H1 (cell line): Measurements from ENCODE around the gene RPIA. TPM values are rescaled to one million over a fixed set of nuclear protein-coding genes. Genes with fewer than 3 reads are reported as not detected.

ENCODE experiments used
- CTCF ChIA-PET: fragments of 300-600 bp; sonication (Branson Sonifier 250); formaldehyde crosslinking; loops from one replicate; lab custom pipeline; 2021; ENCODE audit not compliant: partially characterized antibody; lab: Charles Lee
- POLR2A ChIA-PET: fragments of 300-600 bp; sonication (Branson Sonifier 250); formaldehyde crosslinking; loops from one replicate; lab custom pipeline; 2021; ENCODE audit warnings: inconsistent platforms; ENCODE audit not compliant: partially characterized antibody; lab: Charles Lee
- DNase-seq, 2 experiments: peaks; one replicate each; pipeline versions ENCODE4 v3.0.0 to v3.0.0-alpha.2; 2010 to 2022; ENCODE audit warnings: low spot score in 2 of 2, low read depth in 1 of 2, mixed read lengths in 1 of 2
- FAIRE-seq: peaks from 2 replicates; lab custom pipeline; 2011; peaks lifted over from hg19 to GRCh38; lab: Jason Lieb, UNC
- H2AFZ ChIP-seq: 2 replicates; pipeline ENCODE4 v1.8.1; 2012; ENCODE audit warnings: low read length, inconsistent platforms
- H2AK5ac ChIP-seq: 2 replicates; pipeline ENCODE4 v1.6.1; 2013; ENCODE audit warnings: low read depth, low read length
- H2BK120ac ChIP-seq: replicated peaks from 2 replicates; pipeline ENCODE3; 2013; ENCODE audit warnings: low read depth, low read length, inconsistent platforms
- H2BK12ac ChIP-seq: 2 replicates; pipeline ENCODE4 v1.6.1; 2013; ENCODE audit warnings: low read depth, low read length
- H2BK15ac ChIP-seq: 2 replicates; pipeline ENCODE4 v1.6.1; 2013; ENCODE audit warnings: low read length
- H2BK20ac ChIP-seq: 2 replicates; pipeline ENCODE4 v1.6.1; 2013; ENCODE audit warnings: low read length
- H2BK5ac ChIP-seq: 2 replicates; pipeline ENCODE4 v1.6.1; 2013; ENCODE audit warnings: low read depth, low read length
- H3K14ac ChIP-seq: 2 replicates; pipeline ENCODE4 v1.6.1; 2013; ENCODE audit warnings: inconsistent platforms; ENCODE audit not compliant: insufficient read length
- H3K18ac ChIP-seq: 2 replicates; pipeline ENCODE4 v1.6.1; 2013; ENCODE audit warnings: low read length; ENCODE audit errors: extremely low read depth
- H3K23ac ChIP-seq: 2 replicates; pipeline ENCODE4 v1.6.1; 2013; ENCODE audit warnings: inconsistent platforms; ENCODE audit not compliant: insufficient read length
- H3K23me2 ChIP-seq: 2 replicates; pipeline ENCODE4 v1.6.1; 2013; ENCODE audit warnings: low read depth, low read length
- H3K27ac ChIP-seq: 2 replicates; pipeline ENCODE4 v1.6.1; 2011; ENCODE audit warnings: low read depth, low read length, inconsistent platforms
- H3K27me3 ChIP-seq, 4 experiments: replicated peaks in 1 of 4; 1 replicate in 1 of 4; 2 replicates in 3 of 4; pipeline versions ENCODE4 v1.6.1 to v1.8.1; 2011 to 2013; ENCODE audit warnings: low read length in 3 of 4, mild to moderate bottlenecking in 3 of 4, inconsistent platforms in 2 of 4, mixed read lengths in 2 of 4, moderate library complexity in 1 of 4; ENCODE audit not compliant: control insufficient read depth in 3 of 4, insufficient read depth in 3 of 4; ENCODE audit errors: extremely low read depth in 1 of 4
- H3K36me3 ChIP-seq, 4 experiments: 2 replicates each; pipeline versions ENCODE4 v1.6.1 to v1.8.1; 2011 to 2013; ENCODE audit warnings: mild to moderate bottlenecking in 4 of 4, low read length in 3 of 4, moderate library complexity in 2 of 4, control low read depth in 1 of 4, inconsistent platforms in 1 of 4; ENCODE audit not compliant: insufficient read depth in 4 of 4, control insufficient read depth in 2 of 4
- H3K4ac ChIP-seq: replicated peaks from 2 replicates; pipeline ENCODE3; 2013; ENCODE audit warnings: low read length, low read depth, mixed read lengths, inconsistent platforms; ENCODE audit not compliant: insufficient read length
- H3K4me1 ChIP-seq, 4 experiments: replicated peaks in 1 of 4; 1 replicate in 1 of 4; 2 replicates in 3 of 4; pipeline versions ENCODE4 v1.6.1 to v1.8.1; 2011 to 2013; ENCODE audit warnings: low read length in 3 of 4, inconsistent platforms in 2 of 4, mixed read lengths in 1 of 4; ENCODE audit not compliant: insufficient read depth in 4 of 4, control insufficient read depth in 3 of 4
- H3K4me2 ChIP-seq, 2 experiments: 2 replicates each; pipeline versions ENCODE4 v1.6.1 to v1.8.1; 2011 to 2013; ENCODE audit warnings: low read depth in 2 of 2, low read length in 2 of 2, control low read depth in 1 of 2, inconsistent platforms in 1 of 2, mild to moderate bottlenecking in 1 of 2; ENCODE audit not compliant: insufficient read depth in 1 of 2
- H3K4me3 ChIP-seq, 4 experiments: fragments of 200-600, 300-600 bp in 1 of 4; sonication (generic), shearing (Covaris generic), sonication (Bioruptor Twin) in 1 of 4; 2 replicates each; pipeline versions ENCODE4 v1.5.1 to v1.8.1; 2011 to 2016; ENCODE audit warnings: low read length in 4 of 4, low read depth in 3 of 4, control low read depth in 2 of 4, inconsistent platforms in 2 of 4, mild to moderate bottlenecking in 2 of 4, mixed read lengths in 1 of 4, moderate library complexity in 1 of 4; ENCODE audit not compliant: insufficient read depth in 2 of 4; ENCODE audit errors: extremely low read depth in 1 of 4
- H3K56ac ChIP-seq: replicated peaks from 2 replicates; pipeline ENCODE3; 2013; ENCODE audit warnings: low read depth, mild to moderate bottlenecking, mixed read lengths, low read length, inconsistent platforms; ENCODE audit not compliant: insufficient read length
- H3K79me1 ChIP-seq: 2 replicates; pipeline ENCODE4 v1.6.1; 2013; ENCODE audit warnings: low read depth, low read length, control low read depth
- H3K79me2 ChIP-seq, 2 experiments: 2 replicates each; pipeline versions ENCODE4 v1.6.1 to v1.8.1; 2012 to 2013; ENCODE audit warnings: low read length in 2 of 2, mild to moderate bottlenecking in 2 of 2, inconsistent platforms in 1 of 2; ENCODE audit not compliant: insufficient read depth in 2 of 2, control insufficient read depth in 1 of 2
- H3K9ac ChIP-seq, 4 experiments: replicated peaks in 1 of 4; 1 replicate in 1 of 4; 2 replicates in 3 of 4; pipeline versions ENCODE4 v1.6.1 to v1.8.1; 2011 to 2013; ENCODE audit warnings: low read depth in 3 of 4, low read length in 3 of 4, control low read depth in 2 of 4, mild to moderate bottlenecking in 2 of 4, moderate library complexity in 2 of 4, inconsistent platforms in 1 of 4; ENCODE audit errors: extremely low read depth in 1 of 4
- H3K9me3 ChIP-seq, 2 experiments: 2 replicates each; pipeline versions ENCODE4 v1.6.1 to v1.8.1; 2012 to 2013; ENCODE audit warnings: mild to moderate bottlenecking in 2 of 2, moderate library complexity in 2 of 2, control low read depth in 1 of 2, inconsistent platforms in 1 of 2, low read depth in 1 of 2, low read length in 1 of 2, mixed read lengths in 1 of 2; ENCODE audit not compliant: insufficient read depth in 2 of 2
- H4K20me1 ChIP-seq, 2 experiments: replicated peaks in 1 of 2; 2 replicates each; pipeline versions ENCODE3 to v1.8.1; 2011 to 2013; ENCODE audit warnings: inconsistent platforms in 2 of 2, low read length in 2 of 2, mild to moderate bottlenecking in 1 of 2; ENCODE audit not compliant: insufficient read depth in 2 of 2, control insufficient read depth in 1 of 2
- H4K5ac ChIP-seq: 2 replicates; pipeline ENCODE4 v1.6.1; 2013; ENCODE audit warnings: low read length, low read depth, mixed read lengths, inconsistent platforms; ENCODE audit not compliant: insufficient read length
- H4K8ac ChIP-seq: 2 replicates; pipeline ENCODE4 v1.8.0; 2013; ENCODE audit warnings: mild to moderate bottlenecking, moderate library complexity, low read length, inconsistent platforms; ENCODE audit not compliant: insufficient read depth; ENCODE audit errors: extremely low read depth
- H4K91ac ChIP-seq: replicated peaks from 2 replicates; pipeline ENCODE3; 2013; ENCODE audit warnings: low read length, mixed read lengths, inconsistent platforms; ENCODE audit not compliant: insufficient read length
- FOSL1 ChIP-seq: IDR thresholded peaks from 2 replicates; pipeline ENCODE4 v1.6.1; 2011; ENCODE audit warnings: mild to moderate bottlenecking, low read depth, low read length, moderate library complexity; ENCODE audit not compliant: insufficient read depth
- GABPA ChIP-seq: IDR thresholded peaks from 2 replicates; pipeline ENCODE4 v1.6.1; 2011; ENCODE audit warnings: mild to moderate bottlenecking, low read length, moderate library complexity, borderline replicate concordance; ENCODE audit not compliant: insufficient read depth
- GTF2F1 ChIP-seq: IDR thresholded peaks from 2 replicates; pipeline ENCODE4 v1.6.1; 2012; ENCODE audit warnings: low read depth, low read length, improper control_type of control experiment, borderline replicate concordance
- HDAC2 ChIP-seq, 2 experiments: fragments of 300-600 bp in 1 of 2; sonication (generic) in 1 of 2; IDR thresholded peaks; 2 replicates each; pipeline ENCODE4 v1.6.1; 2011 to 2012; ENCODE audit warnings: low read depth in 2 of 2, low read length in 2 of 2, mild to moderate bottlenecking in 2 of 2, moderate library complexity in 2 of 2, borderline replicate concordance in 1 of 2, inconsistent platforms in 1 of 2
- HDAC6 ChIP-seq: IDR thresholded peaks from one replicate; pipeline ENCODE4 v1.7.1; 2012; ENCODE audit warnings: low read depth, mild to moderate bottlenecking, inconsistent platforms, low read length, moderate library complexity
- JUND ChIP-seq: IDR thresholded peaks from 2 replicates; pipeline ENCODE4 v1.6.1; 2011; ENCODE audit warnings: mild to moderate bottlenecking, improper control_type of control experiment, low read length
- KDM1A ChIP-seq: fragments of 200-600, 300-600 bp; sonication (generic); IDR thresholded peaks from 2 replicates; pipeline ENCODE4 v1.7.1; 2016; ENCODE audit warnings: mild to moderate bottlenecking, low read length, borderline replicate concordance
- POU5F1 ChIP-seq: IDR thresholded peaks from 2 replicates; pipeline ENCODE4 v1.6.1; 2011; ENCODE audit warnings: low read depth, mild to moderate bottlenecking, low read length, moderate library complexity
- RFX5 ChIP-seq: IDR thresholded peaks from 2 replicates; pipeline ENCODE4 v1.6.1; 2011; ENCODE audit warnings: low read depth, low read length, improper control_type of control experiment, borderline replicate concordance
- TAF1 ChIP-seq: IDR thresholded peaks from 2 replicates; pipeline ENCODE4 v1.6.1; 2011; ENCODE audit warnings: mild to moderate bottlenecking, low read depth, low read length
- TBP ChIP-seq: IDR thresholded peaks from 2 replicates; pipeline ENCODE4 v1.6.1; 2011; ENCODE audit warnings: low read depth, low read length, improper control_type of control experiment
- TCF12 ChIP-seq: IDR thresholded peaks from 2 replicates; pipeline ENCODE4 v1.6.1; 2011; ENCODE audit warnings: low read depth, mild to moderate bottlenecking, low read length
- WGBS, 2 experiments: shearing (Covaris generic) in 1 of 2; methylation state at CpG; one replicate each; pipeline versions ENCODE4 v1.1.6 to v1.1.7; 2013 to 2015; ENCODE audit warnings: low lambda C conversion rate in 2 of 2, mixed read lengths in 2 of 2, inconsistent platforms in 1 of 2, low coverage in 1 of 2, missing lambda C conversion rate in 1 of 2; ENCODE audit not compliant: insufficient replicate concordance in 2 of 2, insufficient coverage in 1 of 2, insufficient read length in 1 of 2; ENCODE audit errors: extremely low coverage in 1 of 2, missing lambda C conversion rate in 1 of 2; 5-methylcytosine and 5-hydroxymethylcytosine counted together
- polyA plus RNA-seq, 7 experiments: library from polyadenylated mRNA; depleted of rRNA in 3 of 7; stranded (reverse) in 5 of 7; unstranded in 2 of 7; fragments of >200 nt in 5 of 7; fragments of 200-250 nt in 2 of 7; gene quantifications; 1 replicate in 5 of 7; 2 replicates in 1 of 7; 4 replicates in 1 of 7; pipeline versions ENCODE4 v1.2.1 to v1.2.3, GENCODE V29; 2011 to 2013; ENCODE audit warnings: missing spikeins in 2 of 7, mixed read lengths in 2 of 7
- total RNA-seq: library from RNA; stranded (reverse); fragmentation: NEBNext Ultra II Directional; extraction: Animal tissue kit (Norgen Biotek cat#: 25700); gene quantifications from 2 replicates; pipeline ENCODE4 v1.2.1, GENCODE V29; 2021

Gene RPIA
- total and polyA plus RNA-seq, 2 of the 8 experiments (the other 6 are each of a cell fraction or from before 2014, with no cell fraction given), result 13.1 to 24.0 TPM

DNA sequence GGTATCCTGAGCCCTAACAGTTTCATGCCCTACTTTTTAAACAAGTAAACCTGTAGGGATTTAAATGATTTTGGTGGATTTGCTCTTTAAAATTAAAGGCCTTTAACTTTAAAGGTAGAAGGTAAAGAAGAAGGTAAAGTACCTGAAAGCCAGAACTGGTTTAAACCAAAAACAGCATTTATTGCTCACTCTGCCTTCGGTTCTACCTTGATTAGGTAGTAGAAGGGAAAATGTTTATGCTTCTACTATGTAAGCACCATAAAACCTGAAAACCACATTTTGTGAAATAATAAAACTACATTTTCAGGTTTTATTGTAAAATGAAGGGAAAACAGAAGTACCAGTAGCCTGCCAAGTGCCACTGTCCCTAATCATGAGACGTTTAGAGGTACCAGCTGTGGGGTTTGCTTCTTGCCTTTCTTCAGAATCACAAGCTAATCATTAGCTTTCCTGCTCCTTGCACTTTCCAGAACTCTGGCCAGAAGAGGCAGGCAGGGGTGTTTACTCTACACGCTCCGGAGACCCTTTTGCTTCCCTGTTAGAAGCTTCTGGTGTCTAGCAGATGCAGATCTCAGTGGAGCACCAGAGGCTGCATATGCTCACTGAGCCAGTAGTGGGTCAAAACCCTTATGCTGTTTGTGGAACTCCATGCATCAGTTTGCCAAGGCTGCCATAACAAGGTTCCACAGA, 33.3 kb downstream of the RPIA start:
- ChIA-PET CTCF (interaction anchor here (0.8 kb wide), 1 partner anchor 18 kb away, joined by 3 read pairs; no protein-coding TSS in a partner anchor), POLR2A (no interaction called here)
- no peak overlapping the region for H2BK20ac ChIP-seq
- H3K18ac ChIP-seq, result no peak overlapping the region
- 93% methylated on average over 4 of the region's 4 CpGs; no CpG with 5 or more reads in 1 of the 2 experiments for WGBS, 2 experiments
- no peak overlapping the region for H3K14ac ChIP-seq
- H4K91ac ChIP-seq, result no peak overlapping the region
- H3K4me1 ChIP-seq, result no peaks in the 10 kb centered on the region
- H3K36me3 ChIP-seq, result no peaks in the 10 kb centered on the region; a peak in 1 of 8 replicates
- H2BK5ac ChIP-seq, result no peak overlapping the region
- peaks cover 0 to 3% of the 10 kb centered on the region in 2 experiments; a peak in 1 of 4 replicates for H3K79me2 ChIP-seq
- no peak overlapping the region for H3K4ac ChIP-seq
- TF ChIP-seq KDM1A (no peak), FOSL1 (no peak), POU5F1 (no peak), TCF12 (no peak), TBP (no peak), GTF2F1 (no peak), JUND (no peak), RFX5 (no peak), GABPA (no peak), TAF1 (no peak), HDAC2 (IDR thresholded peaks at IDR 0.05; ENCODE audit: borderline replicate concordance in 1 of 2, low read depth in 2 of 2, low read length in 2 of 2) (no peak), HDAC6 (no peak)
- peaks cover 0 to 1% of the 10 kb centered on the region in 2 experiments for H4K20me1 ChIP-seq
- no peak overlapping the region for H2BK120ac ChIP-seq
- DNase-seq (no peak), FAIRE-seq (no peak)
- H3K9ac ChIP-seq, result no peak overlapping the region
- no peak overlapping the region for H3K23ac ChIP-seq
- H3K56ac ChIP-seq, result no peak overlapping the region
- no peak overlapping the region for H3K4me2 ChIP-seq
- no peak overlapping the region for H2AFZ ChIP-seq
- H3K27me3 ChIP-seq, result no peaks in the 10 kb centered on the region
- H2BK15ac ChIP-seq, result no peak overlapping the region
- no peak overlapping the region for H3K27ac ChIP-seq
- H4K5ac ChIP-seq, result no peak overlapping the region
- H3K4me3 ChIP-seq, result no peak overlapping the region
- H2AK5ac ChIP-seq, result no peak overlapping the region
- no peak overlapping the region for H2BK12ac ChIP-seq
- no peaks in the 10 kb centered on the region; the same call in 1 of the 2 replicates for H3K79me1 ChIP-seq
- H4K8ac ChIP-seq, result no peak overlapping the region
- H3K9me3 ChIP-seq, result 0 out of 4 replicates have a peak, but pooled peaks cover 0 to 2% of the 10 kb centered on the region in 2 experiments
- H3K23me2 ChIP-seq, result no peaks in the 10 kb centered on the region
